ENCODE measurements around the gene HMCN2. TPM values are rescaled to one million over a fixed set of nuclear protein-coding genes. Genes with fewer than 3 reads are reported as not detected.

Gene HMCN2
- total RNA-seq, 4 donors from 2014 or later = 1.3 to 6.3 (median 3.5) TPM

GRCh38 chr9:130262771-130263170, 2.8 kb upstream of the HMCN2 start:
- H3K4me3 ChIP-seq = no peak overlapping the region
- no peaks in the 10 kb centered on the region for H3K9me3 ChIP-seq
- TF ChIP-seq CTCF (IDR thresholded peaks at IDR 0.05) (no peak), EP300 (IDR thresholded peaks at IDR 0.05) (no peak), POLR2A (IDR thresholded peaks at IDR 0.05) (no peak), POLR2AphosphoS5 (IDR thresholded peaks at IDR 0.05) (no peak)
- H3K27me3 ChIP-seq = peaks cover 42% of the 10 kb centered on the region
- H3K27ac ChIP-seq = no peak overlapping the region
- H3K4me1 ChIP-seq = peaks cover 15% of the 10 kb centered on the region
- WGBS = 80% methylated on average over 7 of the region's 7 CpGs
- DNase-seq (ENCODE audit: low spot score in 2 of 2) = peak in 1 of 2 donors; percentile 52
- H3K36me3 ChIP-seq = no peaks in the 10 kb centered on the region

- DNase-seq (ENCODE audit: low spot score in 2 of 2) = peak; percentile 40 to 52
- Histone ChIP-seq H3K27me3 (peaks cover 49% of the 10 kb centered on the region), H3K27ac (no peak overlapping the region)
Observed at GRCh38 chr9:130263601-130264413, 1.8 kb upstream of the HMCN2 start.

GRCh38 chr9:130264414-130265350, 878 bp upstream of the HMCN2 start:
- H3K36me3 ChIP-seq = no peaks in the 10 kb centered on the region
- TF ChIP-seq CTCF (IDR thresholded peaks at IDR 0.05) (no peak), POLR2A (IDR thresholded peaks at IDR 0.05) (no peak), POLR2AphosphoS5 (IDR thresholded peaks at IDR 0.05) (no peak), EP300 (IDR thresholded peaks at IDR 0.05) (no peak)
- no peak overlapping the region for H3K27ac ChIP-seq
- 70% methylated on average over 10 of the region's 18 CpGs for WGBS
- H3K9me3 ChIP-seq = no peaks in the 10 kb centered on the region
- H3K4me1 ChIP-seq = peaks cover 15% of the 10 kb centered on the region
- no peak overlapping the region for H3K4me3 ChIP-seq
- peak; percentile 55 to 68 for DNase-seq (ENCODE audit: low spot score in 2 of 2)
- H3K27me3 ChIP-seq = peaks cover 49% of the 10 kb centered on the region

More at GRCh38 chr9:130263601-130264413, 1.8 kb upstream of the HMCN2 start:
- H3K9me3 ChIP-seq = no peaks in the 10 kb centered on the region
- TF ChIP-seq CTCF (IDR thresholded peaks at IDR 0.05) (no peak), EP300 (IDR thresholded peaks at IDR 0.05) (no peak), POLR2AphosphoS5 (IDR thresholded peaks at IDR 0.05) (no peak), POLR2A (IDR thresholded peaks at IDR 0.05) (no peak)
- no peaks in the 10 kb centered on the region for H3K36me3 ChIP-seq
- peaks cover 15% of the 10 kb centered on the region for H3K4me1 ChIP-seq
- WGBS = 57% methylated on average over 8 of the region's 10 CpGs
- no peak overlapping the region for H3K4me3 ChIP-seq

DNA sequence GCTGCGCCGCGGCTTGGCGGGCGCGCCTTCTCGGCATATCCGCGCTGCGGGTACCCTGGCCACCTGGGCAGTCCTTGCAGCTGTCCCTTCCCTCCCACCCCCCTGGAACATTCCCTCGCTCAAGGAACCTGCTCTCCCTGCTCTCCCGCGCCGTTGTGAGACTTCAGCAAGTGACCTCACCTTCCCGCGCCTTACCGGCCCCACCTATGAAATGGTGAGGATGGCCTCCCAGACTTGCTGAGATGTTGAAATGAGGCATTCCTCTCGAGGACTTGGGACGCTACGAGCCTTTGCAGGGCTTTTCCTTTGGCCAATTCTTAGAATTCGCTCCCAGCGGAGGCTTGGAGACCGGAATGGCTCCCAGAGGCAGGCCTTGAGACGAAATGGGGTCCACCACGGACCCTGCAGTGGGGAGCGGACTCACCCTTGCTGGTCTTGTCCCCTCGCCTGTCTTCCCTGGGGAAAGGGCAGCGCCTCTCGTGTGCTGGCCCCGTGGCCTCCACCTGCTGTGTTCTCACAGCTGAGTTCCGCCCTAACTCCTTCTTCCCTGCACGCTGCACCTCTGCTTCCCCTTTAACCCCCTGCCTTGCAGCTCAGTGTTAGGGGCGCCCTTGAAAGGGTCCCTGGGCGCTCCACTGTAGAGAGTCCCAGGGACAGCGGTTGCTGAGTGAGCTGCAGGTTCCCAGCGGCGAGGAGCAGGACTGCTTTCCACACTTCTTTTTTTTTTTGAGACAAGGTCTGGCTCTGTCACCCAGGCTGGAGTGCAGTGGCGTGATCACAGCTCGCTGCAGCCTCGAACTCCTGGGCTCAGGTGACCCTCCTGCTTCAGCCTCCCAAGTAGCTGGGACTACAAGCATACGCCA, 907 bp downstream of the HMCN2 start:
- no peak for TF ChIP-seq POLR2A (IDR thresholded peaks at IDR 0.05)
- TF ChIP-seq POLR2AphosphoS5 (IDR thresholded peaks at IDR 0.05) = no peak
- TF ChIP-seq EP300 (IDR thresholded peaks at IDR 0.05) = no peak
- TF ChIP-seq CTCF (IDR thresholded peaks at IDR 0.05) = no peak
- DNase-seq (ENCODE audit: low spot score in 2 of 2) = peak; percentile 49 to 70
- Histone ChIP-seq H3K36me3 (no peaks in the 10 kb centered on the region), H3K4me1 (peaks cover 15% of the 10 kb centered on the region), H3K4me3 (peak overlapping the region; percentile 36), H3K27me3 (peaks cover 49% of the 10 kb centered on the region), H3K27ac (no peak overlapping the region), H3K9me3 (no peaks in the 10 kb centered on the region)
- WGBS = 40% methylated on average over 29 of the region's 41 CpGs

All from suprapubic skin (tissue), 4 donors.